Erythroblast (primary cell): ENCODE measurements around the gene DENND4A.

Source experiments
- GATA1 ChIP-seq: IDR thresholded peaks from 2 replicates; pipeline ENCODE4 v1.6.1; 2011; ENCODE audit warnings: low read depth, mild to moderate bottlenecking, control low read depth, low read length, moderate library complexity
- POLR2A ChIP-seq: IDR thresholded peaks from 2 replicates; pipeline ENCODE4 v1.6.1; 2011; ENCODE audit warnings: mild to moderate bottlenecking, low read length

DNA sequence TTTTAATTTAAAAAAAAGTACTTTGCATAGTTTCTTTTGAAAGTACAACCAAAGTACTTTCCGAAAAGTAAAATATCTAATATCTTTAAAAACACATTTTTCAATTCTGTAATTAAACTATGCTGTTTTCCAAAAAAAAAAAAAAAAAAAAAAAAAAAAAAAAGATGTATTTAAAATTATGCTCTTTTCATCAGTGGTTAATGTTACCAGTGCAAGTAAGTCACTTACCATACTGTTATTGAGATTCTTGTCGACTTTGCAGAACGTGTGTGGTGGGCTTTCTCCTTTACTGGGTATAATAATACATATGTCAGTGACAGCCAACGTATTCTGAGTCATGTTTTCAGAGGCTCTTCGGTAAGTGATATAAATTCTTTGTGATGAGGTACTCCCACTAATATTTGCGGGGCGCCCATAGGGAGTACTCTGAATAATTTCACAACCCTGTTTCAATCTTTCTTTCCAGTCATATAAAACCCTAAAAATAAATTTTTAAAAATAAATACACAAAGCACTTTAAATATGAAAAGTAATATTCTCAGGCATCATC lies 39.9 kb downstream of the DENND4A start:
- TF ChIP-seq POLR2A: no peak
- TF ChIP-seq GATA1: no peak
